Neural cell (in vitro differentiated cells): ENCODE measurements around the gene HECW1. TPM values are rescaled to one million over a fixed set of nuclear protein-coding genes. Genes with fewer than 3 reads are reported as not detected.

Experiments used
- H2AFZ ChIP-seq: fragments of 200-600, 300-800 bp; sonication (generic), shearing (Covaris generic); 2 replicates; pipeline ENCODE4 v1.6.0; 2014; ENCODE audit warnings: low read depth, mild to moderate bottlenecking, antibody characterized with exemption, low read length, moderate library complexity
- H3F3A ChIP-seq: fragments of 200-600 bp; shearing (Covaris generic); 2 replicates; pipeline ENCODE4 v1.6.1; 2016; ENCODE audit warnings: mild to moderate bottlenecking, moderate library complexity, mixed read lengths, antibody characterized with exemption, low read length; ENCODE audit not compliant: insufficient read depth, poor library complexity, severe bottlenecking
- H3K27ac ChIP-seq: fragments of 200-600, 300-800 bp; sonication (generic), shearing (Covaris generic); 2 replicates; pipeline ENCODE4 v1.5.1; 2014; ENCODE audit warnings: mild to moderate bottlenecking, low read length, moderate library complexity
- H3K27me3 ChIP-seq: fragments of 300-800, 200-600 bp; sonication (generic), shearing (Covaris generic); 2 replicates; pipeline ENCODE4 v1.6.0; 2014; ENCODE audit warnings: mild to moderate bottlenecking, low read depth, low read length, moderate library complexity; ENCODE audit not compliant: insufficient read depth
- H3K36me3 ChIP-seq: fragments of 300-800, 200-600 bp; sonication (generic), shearing (Covaris generic); 2 replicates; pipeline ENCODE4 v1.5.1; 2014; ENCODE audit warnings: mild to moderate bottlenecking, antibody characterized with exemption, low read length, moderate library complexity; ENCODE audit not compliant: insufficient read depth
- H3K4me2 ChIP-seq: fragments of 300-800, 200-600 bp; sonication (generic), shearing (Covaris generic); 2 replicates; pipeline ENCODE4 v1.6.0; 2014; ENCODE audit warnings: mild to moderate bottlenecking, low read length
- H3K4me3 ChIP-seq: fragments of 300-800, 200-600 bp; sonication (generic), shearing (Covaris generic); 2 replicates; pipeline ENCODE4 v1.5.1; 2014; ENCODE audit warnings: mild to moderate bottlenecking, low read length, moderate library complexity
- H3K79me2 ChIP-seq: fragments of 200-600 bp; shearing (Covaris generic); replicated peaks from 2 replicates; pipeline ENCODE4 v1.6.0; 2014; ENCODE audit warnings: mild to moderate bottlenecking, low read length, moderate library complexity; ENCODE audit not compliant: insufficient read depth
- H3K9ac ChIP-seq: fragments of 300-800, 200-600 bp; sonication (generic), shearing (Covaris generic); 2 replicates; pipeline ENCODE4 v1.6.1; 2016; ENCODE audit warnings: mild to moderate bottlenecking, low read length, mixed read lengths
- H3K9me2 ChIP-seq: fragments of 200-600 bp; shearing (Covaris generic); 2 replicates; pipeline ENCODE4 v1.6.1; 2016; ENCODE audit warnings: mild to moderate bottlenecking, low read length, mixed read lengths; ENCODE audit not compliant: insufficient read depth
- H3K9me3 ChIP-seq: fragments of 200-600, 300-800 bp; sonication (generic), shearing (Covaris generic); 2 replicates; pipeline ENCODE4 v1.6.1; 2016; ENCODE audit warnings: mild to moderate bottlenecking, mixed run types, low read length, moderate library complexity, mixed read lengths
- H4K20me1 ChIP-seq: fragments of 200-600 bp; shearing (Covaris generic); 2 replicates; pipeline ENCODE4 v1.6.1; 2016; ENCODE audit warnings: mild to moderate bottlenecking, mixed run types; ENCODE audit not compliant: insufficient read depth
- EP300 ChIP-seq: fragments of 450-650 bp; conservative IDR thresholded peaks from 2 replicates; pipeline ENCODE4 v1.6.1; 2014; ENCODE audit warnings: antibody characterized with exemption, mild to moderate bottlenecking, moderate library complexity; ENCODE audit not compliant: poor library complexity, severe bottlenecking
- EZH2 ChIP-seq: fragments of 200-600, 300-800 bp; shearing (Covaris generic), sonication (generic); IDR thresholded peaks from 2 replicates; pipeline ENCODE4 v1.6.1; 2014; ENCODE audit warnings: antibody characterized with exemption, low read length, borderline replicate concordance, mild to moderate bottlenecking; ENCODE audit not compliant: insufficient read depth, poor library complexity, severe bottlenecking
- MXI1 ChIP-seq: fragments of 450-650 bp; conservative IDR thresholded peaks from 2 replicates; pipeline ENCODE4 v1.6.1; 2014; ENCODE audit warnings: antibody characterized with exemption, mild to moderate bottlenecking; ENCODE audit not compliant: poor library complexity, severe bottlenecking
- POLR2AphosphoS5 ChIP-seq: IDR thresholded peaks from 2 replicates; pipeline ENCODE4 v1.6.1; 2012
- RAD21 ChIP-seq: fragments of 450-650 bp; conservative IDR thresholded peaks from 2 replicates; pipeline ENCODE4 v1.6.1; 2014; ENCODE audit warnings: antibody characterized with exemption, mild to moderate bottlenecking, moderate library complexity
- SMC3 ChIP-seq: fragments of 450-650 bp; conservative IDR thresholded peaks from 2 replicates; pipeline ENCODE4 v1.6.1; 2014; ENCODE audit warnings: antibody characterized with exemption, mild to moderate bottlenecking, moderate library complexity; ENCODE audit not compliant: poor library complexity
- TAF1 ChIP-seq: IDR thresholded peaks from 2 replicates; pipeline ENCODE4 v1.6.1; 2012; ENCODE audit warnings: low read depth
- polyA plus RNA-seq: library from polyadenylated mRNA; depleted of rRNA; stranded (reverse); fragments of >200 nt; gene quantifications from 2 replicates; pipeline ENCODE4 v1.2.3, GENCODE V29; 2014
- TF ChIP-seq, protein P1 (sequence below): fragments of 450-650 bp; IDR thresholded peaks from 2 replicates; pipeline ENCODE4 v1.5.1; 2014; ENCODE audit warnings: antibody characterized with exemption, mild to moderate bottlenecking, moderate library complexity; ENCODE audit not compliant: poor library complexity, severe bottlenecking
- TF ChIP-seq, protein P2 (sequence below): IDR thresholded peaks from 2 replicates; pipeline ENCODE4 v1.6.1; 2012; ENCODE audit warnings: borderline replicate concordance

HECW1 gene
- polyA plus RNA-seq, 1 donor from 2014 or later, result 13.8 TPM

DNA sequence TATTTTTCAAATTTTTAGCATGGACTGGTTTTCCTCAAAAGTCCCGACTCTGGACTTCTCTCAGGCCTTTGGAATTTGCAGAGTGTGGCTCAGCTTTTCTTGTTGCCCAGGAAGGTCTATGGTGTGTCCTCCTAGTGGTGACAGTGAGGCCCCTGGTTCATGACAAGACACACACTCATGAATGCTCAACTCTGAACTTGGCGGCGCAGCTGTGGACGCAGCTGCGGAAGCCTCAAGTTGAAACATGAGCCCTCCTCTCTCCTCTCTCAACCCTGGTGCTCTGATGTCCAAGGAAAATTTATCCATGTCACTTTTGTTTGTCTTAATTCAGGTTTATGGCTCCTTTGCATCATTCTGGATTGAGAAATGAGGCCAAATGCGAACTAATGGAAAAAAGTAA lies 183.9 kb downstream of the HECW1 start:
- Histone ChIP-seq H3K27me3 (no peaks in the 10 kb centered on the region), H3K9me2 (no peaks in the 10 kb centered on the region), H3K9me3 (no peaks in the 10 kb centered on the region), H3K36me3 (no peaks in the 10 kb centered on the region), H3K4me3 (no peak overlapping the region), H4K20me1 (no peaks in the 10 kb centered on the region), H3K27ac (no peak overlapping the region), H3F3A (peaks cover 2% of the 10 kb centered on the region), H3K4me2 (no peak overlapping the region), H3K9ac (no peak overlapping the region), H3K79me2 (no peaks in the 10 kb centered on the region), H2AFZ (no peak overlapping the region)
- TF ChIP-seq, protein P1, sequence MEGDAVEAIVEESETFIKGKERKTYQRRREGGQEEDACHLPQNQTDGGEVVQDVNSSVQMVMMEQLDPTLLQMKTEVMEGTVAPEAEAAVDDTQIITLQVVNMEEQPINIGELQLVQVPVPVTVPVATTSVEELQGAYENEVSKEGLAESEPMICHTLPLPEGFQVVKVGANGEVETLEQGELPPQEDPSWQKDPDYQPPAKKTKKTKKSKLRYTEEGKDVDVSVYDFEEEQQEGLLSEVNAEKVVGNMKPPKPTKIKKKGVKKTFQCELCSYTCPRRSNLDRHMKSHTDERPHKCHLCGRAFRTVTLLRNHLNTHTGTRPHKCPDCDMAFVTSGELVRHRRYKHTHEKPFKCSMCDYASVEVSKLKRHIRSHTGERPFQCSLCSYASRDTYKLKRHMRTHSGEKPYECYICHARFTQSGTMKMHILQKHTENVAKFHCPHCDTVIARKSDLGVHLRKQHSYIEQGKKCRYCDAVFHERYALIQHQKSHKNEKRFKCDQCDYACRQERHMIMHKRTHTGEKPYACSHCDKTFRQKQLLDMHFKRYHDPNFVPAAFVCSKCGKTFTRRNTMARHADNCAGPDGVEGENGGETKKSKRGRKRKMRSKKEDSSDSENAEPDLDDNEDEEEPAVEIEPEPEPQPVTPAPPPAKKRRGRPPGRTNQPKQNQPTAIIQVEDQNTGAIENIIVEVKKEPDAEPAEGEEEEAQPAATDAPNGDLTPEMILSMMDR, result no peak
- TF ChIP-seq SMC3 (no peak), EP300 (no peak), POLR2AphosphoS5 (no peak), MXI1 (no peak), RAD21 (no peak), TAF1 (no peak)

DNA sequence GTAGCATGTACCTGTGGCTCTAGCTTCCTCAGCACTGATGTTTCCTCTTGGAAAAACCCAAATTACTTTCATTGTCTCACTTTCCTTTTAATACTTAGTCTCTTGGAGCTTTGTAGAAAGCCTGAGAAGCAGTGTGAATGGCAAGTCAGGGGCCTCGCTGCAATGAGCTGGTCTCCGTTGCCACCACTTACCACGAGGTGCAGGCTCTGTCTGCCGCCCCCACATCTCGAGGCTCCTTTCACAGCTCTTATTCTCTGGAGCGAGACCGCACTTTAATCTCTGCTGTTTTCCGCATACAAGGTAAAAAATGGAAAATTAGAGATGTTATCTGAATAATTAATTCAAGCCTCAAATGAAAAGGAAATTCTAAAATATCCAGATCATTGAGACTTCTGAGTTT lies 186.2 kb downstream of the HECW1 start:
- Histone ChIP-seq H3K9me3 (no peaks in the 10 kb centered on the region), H3K27me3 (no peaks in the 10 kb centered on the region), H3K4me2 (no peak overlapping the region), H3K9ac (no peak overlapping the region), H3K4me3 (no peak overlapping the region), H2AFZ (no peak overlapping the region), H3K36me3 (no peaks in the 10 kb centered on the region), H3F3A (peaks cover 2% of the 10 kb centered on the region), H3K27ac (no peak overlapping the region), H3K79me2 (no peaks in the 10 kb centered on the region), H4K20me1 (no peaks in the 10 kb centered on the region), H3K9me2 (no peaks in the 10 kb centered on the region)
- TF ChIP-seq RAD21, result no peak
- TF ChIP-seq MXI1, result no peak
- no peak for TF ChIP-seq TAF1
- no peak for TF ChIP-seq SMC3
- TF ChIP-seq, protein P2, sequence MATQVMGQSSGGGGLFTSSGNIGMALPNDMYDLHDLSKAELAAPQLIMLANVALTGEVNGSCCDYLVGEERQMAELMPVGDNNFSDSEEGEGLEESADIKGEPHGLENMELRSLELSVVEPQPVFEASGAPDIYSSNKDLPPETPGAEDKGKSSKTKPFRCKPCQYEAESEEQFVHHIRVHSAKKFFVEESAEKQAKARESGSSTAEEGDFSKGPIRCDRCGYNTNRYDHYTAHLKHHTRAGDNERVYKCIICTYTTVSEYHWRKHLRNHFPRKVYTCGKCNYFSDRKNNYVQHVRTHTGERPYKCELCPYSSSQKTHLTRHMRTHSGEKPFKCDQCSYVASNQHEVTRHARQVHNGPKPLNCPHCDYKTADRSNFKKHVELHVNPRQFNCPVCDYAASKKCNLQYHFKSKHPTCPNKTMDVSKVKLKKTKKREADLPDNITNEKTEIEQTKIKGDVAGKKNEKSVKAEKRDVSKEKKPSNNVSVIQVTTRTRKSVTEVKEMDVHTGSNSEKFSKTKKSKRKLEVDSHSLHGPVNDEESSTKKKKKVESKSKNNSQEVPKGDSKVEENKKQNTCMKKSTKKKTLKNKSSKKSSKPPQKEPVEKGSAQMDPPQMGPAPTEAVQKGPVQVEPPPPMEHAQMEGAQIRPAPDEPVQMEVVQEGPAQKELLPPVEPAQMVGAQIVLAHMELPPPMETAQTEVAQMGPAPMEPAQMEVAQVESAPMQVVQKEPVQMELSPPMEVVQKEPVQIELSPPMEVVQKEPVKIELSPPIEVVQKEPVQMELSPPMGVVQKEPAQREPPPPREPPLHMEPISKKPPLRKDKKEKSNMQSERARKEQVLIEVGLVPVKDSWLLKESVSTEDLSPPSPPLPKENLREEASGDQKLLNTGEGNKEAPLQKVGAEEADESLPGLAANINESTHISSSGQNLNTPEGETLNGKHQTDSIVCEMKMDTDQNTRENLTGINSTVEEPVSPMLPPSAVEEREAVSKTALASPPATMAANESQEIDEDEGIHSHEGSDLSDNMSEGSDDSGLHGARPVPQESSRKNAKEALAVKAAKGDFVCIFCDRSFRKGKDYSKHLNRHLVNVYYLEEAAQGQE, result no peak
- no peak for TF ChIP-seq EP300
- no peak for TF ChIP-seq EZH2
- TF ChIP-seq, protein P1, result no peak
